WTC11 (cell line): ENCODE results near the gene MAP4K1. TPM values are rescaled to one million over a fixed set of nuclear protein-coding genes. Genes with fewer than 3 reads are reported as not detected.

Experiments
- ATAC-seq: fragments of 200-7000 bp; cut with Tn5 transposase; 2 replicates; pipeline ENCODE4 v1.10.0; 2021; ENCODE audit warnings: mild to moderate bottlenecking, moderate library complexity
- CTCF ChIA-PET: fragments of 300-600 bp; sonication (Branson Sonifier 250); formaldehyde crosslinking; loops from one replicate; lab custom pipeline; 2021; ENCODE audit warnings: antibody characterized with exemption; lab: Charles Lee
- POLR2A ChIA-PET: fragments of 350-600 bp; sonication (Branson Sonifier 250); formaldehyde crosslinking; loops from one replicate; lab custom pipeline; 2021; ENCODE audit warnings: antibody characterized with exemption; lab: Charles Lee
- DNase-seq: peaks from one replicate; pipeline ENCODE4 v3.0.0; 2021; ENCODE audit warnings: low spot score
- H3K27ac Mint-ChIP-seq: 2 replicates; pipeline ENCODE4 v1.8.0; 2021; ENCODE audit warnings: mixed read lengths
- H3K27me3 Mint-ChIP-seq: 2 replicates; pipeline ENCODE4 v1.8.0; 2021; ENCODE audit warnings: low read depth, mild to moderate bottlenecking, moderate library complexity, mixed read lengths
- H3K36me3 Mint-ChIP-seq: 2 replicates; pipeline ENCODE4 v1.8.0; 2021; ENCODE audit warnings: mixed read lengths
- H3K4me1 Mint-ChIP-seq: 2 replicates; pipeline ENCODE4 v1.8.0; 2022; ENCODE audit warnings: mixed read lengths
- H3K4me3 Mint-ChIP-seq: 2 replicates; pipeline ENCODE4 v1.8.0; 2021; ENCODE audit warnings: mild to moderate bottlenecking, moderate library complexity, mixed read lengths
- H3K9me3 Mint-ChIP-seq: 2 replicates; pipeline ENCODE4 v1.8.0; 2021; ENCODE audit warnings: mixed read lengths
- ATF2 ChIP-seq: sonication (generic); formaldehyde crosslinking; IDR thresholded peaks from 2 replicates; pipeline ENCODE4 v1.8.1; 2022; ENCODE audit warnings: low read depth, missing genetic modification reagents, borderline replicate concordance
- ATF6 ChIP-seq: sonication (generic); formaldehyde crosslinking; IDR thresholded peaks from 2 replicates; pipeline ENCODE4 v1.8.1; 2023; ENCODE audit warnings: mild to moderate bottlenecking, missing genetic modification reagents
- CDX4 ChIP-seq: fragments of 250-450 bp; sonication (Bioruptor Pico); IDR thresholded peaks from 2 replicates; pipeline ENCODE4 v1.9.0; 2021; ENCODE audit warnings: moderate library complexity, mild to moderate bottlenecking, inconsistent platforms, borderline replicate concordance
- FOXK1 ChIP-seq: sonication (generic); formaldehyde crosslinking; IDR thresholded peaks from 2 replicates; pipeline ENCODE4 v1.8.0; 2022; ENCODE audit warnings: mild to moderate bottlenecking, moderate library complexity, missing genetic modification reagents
- GTF2I ChIP-seq: fragments of 250-450 bp; sonication (Bioruptor Pico); conservative IDR thresholded peaks from 2 replicates; pipeline ENCODE4 v1.4.0; 2021; ENCODE audit warnings: mild to moderate bottlenecking
- IRF2 ChIP-seq: sonication (generic); formaldehyde crosslinking; IDR thresholded peaks from 2 replicates; pipeline ENCODE4 v1.8.0; 2022; ENCODE audit warnings: low read depth, missing genetic modification reagents, borderline replicate concordance
- JAZF1 ChIP-seq: fragments of 250-450 bp; sonication (Bioruptor Pico); IDR thresholded peaks from 2 replicates; pipeline ENCODE4 v1.9.0; 2021; ENCODE audit warnings: moderate library complexity, mild to moderate bottlenecking, inconsistent platforms
- MXD4 ChIP-seq: fragments of 250-450 bp; sonication (Bioruptor Pico); IDR thresholded peaks from 2 replicates; pipeline ENCODE4 v1.8.0; 2021; ENCODE audit warnings: mild to moderate bottlenecking, moderate library complexity, borderline replicate concordance
- NFE2L1 ChIP-seq: sonication (generic); formaldehyde crosslinking; IDR thresholded peaks from 2 replicates; pipeline ENCODE4 v1.8.1; 2023; ENCODE audit warnings: missing genetic modification reagents
- NR2C2 ChIP-seq: sonication (generic); formaldehyde crosslinking; IDR thresholded peaks from 2 replicates; pipeline ENCODE4 v1.8.0; 2022; ENCODE audit warnings: mild to moderate bottlenecking, missing genetic modification reagents
- PRDM15 ChIP-seq: sonication (generic); formaldehyde crosslinking; IDR thresholded peaks from 2 replicates; pipeline ENCODE4 v1.8.0; 2022; ENCODE audit warnings: missing genetic modification reagents
- PREB ChIP-seq: sonication (generic); formaldehyde crosslinking; IDR thresholded peaks from 2 replicates; pipeline ENCODE4 v1.8.1; 2022; ENCODE audit warnings: mild to moderate bottlenecking, missing genetic modification reagents, moderate library complexity, borderline replicate concordance
- PRRX2 ChIP-seq: fragments of 250-450 bp; sonication (Bioruptor Pico); IDR thresholded peaks from 2 replicates; pipeline ENCODE4 v1.8.0; 2021; ENCODE audit warnings: mild to moderate bottlenecking
- SOX15 ChIP-seq: fragments of 250-450 bp; sonication (Bioruptor Pico); IDR thresholded peaks from 2 replicates; pipeline ENCODE4 v1.9.0; 2021; ENCODE audit warnings: mild to moderate bottlenecking
- ZBTB21 ChIP-seq: sonication (generic); formaldehyde crosslinking; IDR thresholded peaks from 2 replicates; pipeline ENCODE4 v1.8.1; 2023; ENCODE audit warnings: mild to moderate bottlenecking, missing genetic modification reagents, borderline replicate concordance
- ZNF121 ChIP-seq: sonication (generic); formaldehyde crosslinking; IDR thresholded peaks from 2 replicates; pipeline ENCODE4 v1.8.0; 2023; ENCODE audit warnings: missing genetic modification reagents
- ZNF425 ChIP-seq: fragments of 250-450 bp; sonication (Bioruptor Pico); conservative IDR thresholded peaks from 2 replicates; pipeline ENCODE4 v1.9.0; 2021; ENCODE audit warnings: mild to moderate bottlenecking
- total RNA-seq: library from RNA; stranded (reverse); gene quantifications from 3 replicates; pipeline ENCODE4 v1.2.3, GENCODE V29; 2021

Gene MAP4K1
- total RNA-seq, 1 experiment from 2014 or later: 14.0 TPM

GRCh38 chr19:38569368-38569983, 48.3 kb downstream of the MAP4K1 start:
- Mint-ChIP-seq H3K36me3 (no peaks in the 10 kb centered on the region), H3K4me1 (no peaks in the 10 kb centered on the region), H3K4me3 (no peak overlapping the region), H3K27ac (no peak overlapping the region), H3K9me3 (no peaks in the 10 kb centered on the region), H3K27me3 (no peaks in the 10 kb centered on the region; the same call in 1 of the 2 replicates)
- ATAC-seq: no peak
- no peak for DNase-seq
- TF ChIP-seq PRRX2 (CRISPR knock-in tag) (no peak), FOXK1 (CRISPR knock-in tag) (no peak), PRDM15 (no peak), IRF2 (CRISPR knock-in tag) (no peak), MXD4 (CRISPR knock-in tag) (no peak), ATF2 (no peak), SOX15 (no peak), NR2C2 (CRISPR knock-in tag) (no peak), ZBTB21 (CRISPR knock-in tag) (no peak), ATF6 (no peak), GTF2I (no peak), CDX4 (CRISPR knock-in tag) (no peak), ZNF425 (CRISPR knock-in tag) (no peak), ZNF121 (CRISPR knock-in tag) (no peak), JAZF1 (CRISPR knock-in tag) (no peak), PREB (CRISPR knock-in tag) (no peak), NFE2L1 (CRISPR knock-in tag) (no peak)
- CTCF ChIA-PET: no interaction called here
- POLR2A ChIA-PET: interaction anchor here (0.6 kb wide), 1 partner anchor 913 kb away, joined by 4 read pairs; no protein-coding TSS in a partner anchor
